Measurements from ENCODE around the gene VPS52.
A peak's percentile ranks its signal among the peaks of the same experiment; 100 is the strongest.
"Not testable (repeated sequence)": the region's sequence is repeated elsewhere in the genome, so short reads cannot be mapped to it uniquely, and the experiment has no call there.

The VPS52 gene

GRCh38 chr6:33305052-33305451, 33.4 kb upstream of the VPS52 start:
- DNase-seq (ENCODE audit: low read depth), result no peak

DNA sequence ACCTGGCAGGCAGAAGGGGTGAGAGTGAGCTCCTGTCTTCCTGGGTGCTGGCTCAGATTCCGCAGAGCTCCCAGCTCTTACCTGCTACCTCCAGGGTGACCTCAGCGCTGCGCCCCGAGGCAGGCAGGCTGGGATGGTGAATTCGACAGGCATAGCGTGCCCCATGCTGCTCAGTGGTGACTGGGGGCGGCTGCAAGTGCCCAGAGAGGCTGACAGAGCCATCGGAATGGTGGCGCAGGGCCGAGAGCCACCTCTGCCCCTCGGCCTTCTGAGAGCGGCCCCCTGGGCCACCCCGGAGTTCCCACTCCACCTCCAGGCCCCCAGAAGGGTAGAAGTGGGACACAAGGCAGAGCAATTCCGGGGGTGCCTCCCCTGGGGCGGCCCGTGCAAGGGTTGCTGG, 32.5 kb upstream of the VPS52 start:
- DNase-seq (ENCODE audit: low read depth), result no peak

DNA sequence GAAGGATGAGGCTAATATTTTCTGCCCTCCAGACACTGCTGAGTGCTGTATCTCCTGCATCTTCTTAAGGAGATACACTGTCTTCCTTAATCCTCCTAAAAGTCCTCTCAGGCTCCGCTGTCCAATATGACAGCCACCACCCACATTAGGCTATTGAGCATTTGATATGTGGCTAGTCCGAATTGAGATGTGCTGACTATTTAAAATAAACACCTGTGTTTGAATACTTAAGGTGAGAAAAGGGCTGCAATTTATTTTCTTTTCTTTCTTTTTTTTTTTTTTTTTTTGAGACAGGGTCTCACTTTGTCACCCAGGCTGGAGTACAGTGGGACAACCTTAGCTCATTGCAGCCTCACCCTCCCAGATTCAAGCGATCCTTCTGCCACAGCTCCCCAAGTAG, 30.2 kb upstream of the VPS52 start:
- DNase-seq (ENCODE audit: low read depth), result no peak

- DNase-seq (ENCODE audit: low read depth), result peak; percentile 87
These were observed 27.7 kb upstream of the VPS52 start for GRCh38 chr6:33299237-33299944.

GRCh38 chr6:33298773-33299236, 27.1 kb upstream of the VPS52 start, which contains the start of gene RGL2:
Gene RGL2, minus strand, starts transcription at chr6:33298942. Its CDS starts 332 bp downstream, at chr6:33298610.
- DNase-seq (ENCODE audit: low read depth), result no peak

DNA sequence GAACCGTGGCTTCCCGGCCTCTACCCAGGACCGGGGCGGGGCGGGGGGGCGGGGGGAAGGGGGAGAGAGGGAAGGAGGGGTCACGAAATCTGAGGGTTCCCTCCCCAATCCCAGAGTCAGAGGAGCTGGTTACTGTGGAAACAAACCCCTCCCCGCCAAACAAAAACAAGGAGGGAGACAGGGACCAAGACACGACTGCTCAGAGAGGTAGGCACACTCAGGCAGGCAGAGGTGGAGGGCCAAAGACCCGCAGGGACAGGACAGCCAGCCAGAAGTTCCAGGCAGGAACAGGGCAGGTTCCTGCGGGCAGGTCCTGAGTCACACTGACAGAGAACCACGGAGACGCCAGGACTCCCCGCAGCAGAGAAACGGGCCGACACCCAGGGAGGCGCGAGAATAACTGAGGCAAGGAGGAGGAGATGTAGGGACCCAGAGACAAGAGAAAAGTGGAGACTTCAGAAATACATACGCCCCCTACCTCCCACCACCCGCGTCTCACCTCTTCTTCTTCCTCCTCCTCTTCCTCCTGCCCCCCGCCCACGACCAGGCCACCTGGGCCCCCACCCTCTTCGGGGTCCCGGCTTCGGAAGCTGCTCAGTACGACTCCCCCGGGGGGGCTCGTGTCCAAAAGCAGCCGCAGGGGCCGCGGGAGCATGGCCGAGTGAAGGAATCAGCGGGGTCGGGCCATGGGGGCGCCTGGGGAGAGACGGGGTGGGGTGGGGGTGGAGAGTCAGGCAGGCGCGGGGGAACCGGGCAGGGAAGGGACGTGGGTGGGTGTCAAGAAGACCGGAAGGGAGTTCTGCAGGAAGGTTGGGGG, 26.5 kb upstream of the VPS52 start:
- DNase-seq (ENCODE audit: low read depth), result no peak

- no peak for DNase-seq (ENCODE audit: low read depth)
These were observed 25.8 kb upstream of the VPS52 start for GRCh38 chr6:33297406-33297955.

- DNase-seq (ENCODE audit: low read depth), result no peak
These were observed 25.2 kb upstream of the VPS52 start for GRCh38 chr6:33296797-33297405.

- no peak for DNase-seq (ENCODE audit: low read depth)
These were observed 24.1 kb upstream of the VPS52 start for GRCh38 chr6:33295621-33296369.

- no peak for DNase-seq (ENCODE audit: low read depth)
These were observed 22.6 kb upstream of the VPS52 start for GRCh38 chr6:33294086-33294823.

DNA sequence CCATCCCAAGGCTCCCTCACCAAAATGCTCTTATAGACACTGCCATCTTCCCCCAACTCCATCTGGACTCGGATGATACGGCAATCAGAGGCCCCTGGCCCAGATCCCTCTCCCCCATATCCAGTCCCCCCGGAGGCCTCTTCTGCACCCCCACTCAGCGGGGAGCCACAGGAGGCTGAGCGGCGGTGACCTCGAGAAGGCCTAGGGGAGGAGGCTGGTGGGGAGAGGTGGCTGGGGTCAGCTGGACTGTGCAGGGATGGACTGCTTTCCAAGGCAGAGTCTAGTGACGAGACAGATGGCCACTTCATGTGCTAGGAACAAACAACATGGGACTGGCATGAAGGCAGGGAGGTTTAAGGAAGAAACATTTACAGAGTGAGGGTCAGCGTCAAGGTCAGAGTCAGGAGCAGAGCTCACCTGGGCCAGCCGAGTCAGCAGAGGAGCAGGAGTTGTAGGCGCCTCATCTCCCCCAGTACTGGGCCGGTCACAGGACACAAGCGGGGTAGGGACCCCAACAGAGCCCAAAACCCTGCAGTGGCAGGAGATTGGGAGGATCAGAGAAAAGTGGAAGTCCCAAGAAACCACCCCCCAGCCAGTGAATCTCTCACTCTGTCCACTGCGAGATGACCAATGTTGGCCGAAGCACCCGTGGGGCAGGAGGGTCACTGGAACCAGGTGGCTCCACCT, 21.5 kb upstream of the VPS52 start:
- no peak for DNase-seq (ENCODE audit: low read depth)

DNA sequence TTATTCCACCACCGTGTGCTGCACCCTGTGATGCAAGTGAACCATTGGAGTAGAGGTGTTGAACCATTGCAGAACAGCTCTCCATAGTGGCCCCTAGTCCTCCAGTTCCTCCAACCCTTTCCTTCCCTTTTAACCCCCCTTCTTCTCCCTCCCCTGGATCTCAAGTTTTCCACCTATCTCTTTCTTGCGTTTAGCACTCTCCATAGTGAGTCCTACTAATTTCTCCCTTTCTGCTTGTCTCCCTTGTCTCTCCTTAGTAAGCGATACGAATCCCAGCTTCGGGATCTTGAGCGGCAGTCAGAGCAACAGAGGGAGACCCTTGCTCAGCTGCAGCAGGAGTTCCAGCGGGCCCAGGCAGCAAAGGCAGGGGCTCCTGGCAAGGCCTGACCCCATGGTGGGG, 18.8 kb upstream of the VPS52 start:
- no peak for DNase-seq (ENCODE audit: low read depth)

DNA sequence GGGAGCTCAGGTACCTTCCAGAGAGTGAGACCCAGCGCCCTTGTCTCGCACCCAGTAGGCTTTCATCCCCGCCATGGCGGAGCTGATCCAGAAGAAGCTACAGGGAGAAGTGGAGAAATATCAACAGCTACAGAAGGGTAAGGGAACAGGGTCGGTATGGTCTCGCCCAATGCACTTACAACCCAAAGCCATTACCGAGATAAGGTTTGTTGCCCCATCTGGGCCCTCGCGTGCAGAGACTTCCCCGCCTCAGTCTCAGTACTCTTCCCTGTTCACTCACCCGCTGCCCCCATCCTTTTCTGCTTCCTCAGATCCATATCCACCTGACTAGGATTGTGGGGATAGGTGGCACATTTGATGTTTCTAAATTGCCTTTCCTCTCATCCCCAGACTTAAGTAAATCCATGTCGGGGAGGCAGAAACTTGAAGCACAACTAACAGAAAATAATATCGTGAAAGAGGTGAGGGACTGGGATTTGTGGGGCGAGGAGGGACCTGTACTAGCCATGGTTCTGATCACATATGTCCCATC, 18.2 kb upstream of the VPS52 start:
- no peak for DNase-seq (ENCODE audit: low read depth)

DNA sequence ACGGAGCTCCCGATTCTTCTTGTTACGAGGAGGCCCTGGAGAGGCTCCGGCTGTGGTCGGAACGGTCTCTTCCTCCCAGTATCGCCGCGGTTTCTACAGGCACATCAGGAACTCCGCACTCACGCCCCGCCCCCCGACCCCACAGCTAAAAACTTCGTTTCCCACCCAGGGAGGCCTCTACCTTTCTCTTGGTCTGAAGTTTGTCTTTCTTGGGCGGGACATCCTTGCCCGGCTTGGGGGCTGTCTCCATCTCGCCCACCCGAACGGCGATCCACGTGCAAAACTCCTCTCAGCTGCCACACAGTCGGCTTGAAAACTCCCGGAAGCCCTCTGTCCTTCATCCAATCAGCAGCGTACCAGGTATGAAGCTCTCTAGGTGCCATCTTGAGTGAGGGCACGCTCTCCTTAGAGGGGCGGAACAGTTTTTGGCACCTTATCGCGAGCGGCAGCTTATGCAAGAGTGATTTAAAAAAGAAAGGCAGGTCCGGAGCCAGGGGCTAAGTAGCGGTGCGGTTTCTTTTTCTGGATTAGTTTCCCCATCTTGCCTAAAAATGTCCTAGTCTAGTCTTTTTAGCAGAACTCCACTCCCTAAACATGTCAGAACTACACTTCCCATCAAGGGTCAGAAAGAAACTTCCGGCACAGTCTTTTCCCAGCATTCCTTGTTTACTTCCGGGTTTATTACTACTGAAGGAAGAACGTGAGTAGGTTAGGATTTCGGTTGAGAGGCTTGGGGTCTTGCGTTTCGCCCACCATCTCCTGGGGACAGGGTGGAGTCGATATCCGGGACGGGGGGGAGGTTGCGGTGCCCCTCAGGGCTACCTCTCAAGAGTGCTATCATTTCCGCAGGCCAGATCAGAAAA, 17.5 kb upstream of the VPS52 start, which contains the start of the genes PFDN6 and WDR46:
TSS of gene PFDN6 (plus strand) at position 681 of the 863 bp plus-strand sequence. CDS start 256 bp downstream, outside the sequence.
TSS of gene WDR46 (minus strand) at position 319 of the 863 bp plus-strand sequence. CDS start at position 250, 69 bp downstream.
- DNase-seq (ENCODE audit: low read depth), result no peak

DNA sequence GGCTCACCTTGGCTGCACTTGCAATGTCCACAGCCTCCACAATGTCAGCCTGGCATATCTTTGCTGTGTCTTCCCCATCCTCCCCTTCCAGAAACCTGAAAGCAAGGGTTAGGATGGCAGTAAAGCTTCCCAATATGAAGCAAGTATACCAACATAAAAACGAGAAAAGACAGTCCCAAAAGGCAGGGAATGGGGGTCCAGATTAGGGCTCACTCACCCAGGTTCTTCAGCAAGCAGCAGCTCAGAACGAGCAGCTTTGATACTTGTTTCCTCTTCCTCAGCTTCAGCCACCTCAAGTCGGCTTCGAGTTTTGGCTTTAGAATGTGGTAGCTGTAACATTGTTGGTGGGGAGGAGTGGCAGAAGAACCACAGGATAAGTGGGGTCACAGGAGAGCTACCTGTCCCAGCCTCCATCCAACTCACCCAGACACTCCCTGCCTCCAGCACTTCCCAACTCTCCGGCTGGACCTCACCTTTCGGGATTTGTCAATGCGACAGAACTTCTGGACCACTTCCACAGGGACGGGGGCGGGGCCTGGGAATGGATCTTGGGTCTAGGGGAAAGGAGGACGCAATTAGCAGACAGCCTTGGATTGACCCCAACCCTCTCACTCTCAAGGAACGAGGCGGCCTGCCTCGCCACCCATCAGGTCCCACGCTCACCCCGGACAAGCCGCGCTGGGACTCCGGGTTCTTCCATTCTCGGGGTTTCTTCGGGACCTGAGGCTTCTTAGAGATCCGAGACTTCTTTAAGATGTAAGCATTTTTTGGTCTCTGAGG, 16.7 kb upstream of the VPS52 start:
- no peak for DNase-seq (ENCODE audit: low read depth)

GRCh38 chr6:33286946-33287914, 15.6 kb upstream of the VPS52 start:
- no peak for DNase-seq (ENCODE audit: low read depth)

GRCh38 chr6:33285214-33285613, 13.5 kb upstream of the VPS52 start:
- DNase-seq (ENCODE audit: low read depth), result not testable (repeated sequence)

Data from stimulated activated CD8-positive, alpha-beta memory T cell treated with anti-CD3 and anti-CD28 coated beads, Interleukin-15, amount 100 ng/mL, for 24 hours (primary cell).